HK-2 (cell line): ENCODE data around the gene EI24.

Experiments
- DNase-seq: peaks from one replicate; pipeline ENCODE4 v3.0.0-alpha.2; 2018; ENCODE audit not compliant: unreplicated experiment

EI24 gene

DNA sequence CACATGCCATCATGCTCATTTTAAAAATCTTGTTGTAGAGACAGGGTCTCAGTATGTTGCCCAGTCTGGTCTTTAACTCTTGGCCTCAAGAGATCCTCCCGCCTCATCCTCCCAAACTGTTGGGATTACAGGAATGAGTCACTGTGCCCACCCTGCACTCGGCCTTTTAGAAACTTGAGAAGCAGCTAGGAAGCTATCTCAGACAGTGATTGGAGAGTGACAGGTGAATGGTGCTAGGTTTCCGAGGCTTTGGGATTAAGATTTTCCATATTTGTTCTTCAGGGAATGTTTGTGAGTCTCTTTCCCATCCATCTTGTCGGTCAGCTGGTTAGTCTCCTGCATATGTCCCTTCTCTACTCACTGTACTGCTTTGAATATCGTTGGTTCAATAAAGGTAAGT is 10.5 kb downstream of the EI24 start:
- DNase-seq = no peak

DNA sequence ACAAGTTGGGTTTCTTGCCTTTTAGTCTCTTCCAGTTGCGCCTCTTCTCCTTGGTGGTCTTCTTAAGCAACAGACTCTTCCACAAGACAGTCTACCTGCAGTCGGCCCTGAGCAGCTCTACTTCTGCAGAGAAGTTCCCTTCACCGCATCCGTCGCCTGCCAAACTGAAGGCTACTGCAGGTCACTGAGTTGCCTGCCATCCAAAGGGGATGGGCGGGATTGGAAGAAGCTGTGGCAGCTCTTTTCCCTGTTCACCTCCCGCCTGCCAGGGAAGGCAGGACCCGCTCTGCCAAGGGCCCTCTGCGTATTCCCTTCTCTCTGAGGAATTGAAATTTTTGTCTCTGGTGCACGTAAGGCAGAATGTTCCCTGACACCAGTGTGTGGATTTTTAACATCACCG is 14.2 kb downstream of the EI24 start:
- DNase-seq = no peak

DNA sequence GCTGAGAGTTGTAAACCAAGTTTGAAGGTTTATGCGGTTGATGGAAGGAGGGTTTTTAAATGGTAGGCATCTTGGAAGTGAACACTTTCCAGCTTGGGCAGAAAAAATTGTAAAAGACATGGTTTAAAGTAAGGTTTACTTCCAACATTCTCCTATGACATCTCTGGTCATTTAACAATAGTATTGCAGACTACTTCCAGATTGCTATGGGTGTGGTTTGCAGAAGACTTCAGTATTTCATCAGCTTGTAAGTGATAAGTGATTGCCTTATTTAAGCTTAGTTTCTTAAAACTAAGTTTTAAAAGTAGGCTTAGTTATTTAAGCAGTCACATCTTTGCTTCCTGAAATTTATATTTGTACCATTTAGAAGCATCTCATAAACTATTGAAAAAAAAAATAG is 16.2 kb downstream of the EI24 start:
- no peak for DNase-seq

DNA sequence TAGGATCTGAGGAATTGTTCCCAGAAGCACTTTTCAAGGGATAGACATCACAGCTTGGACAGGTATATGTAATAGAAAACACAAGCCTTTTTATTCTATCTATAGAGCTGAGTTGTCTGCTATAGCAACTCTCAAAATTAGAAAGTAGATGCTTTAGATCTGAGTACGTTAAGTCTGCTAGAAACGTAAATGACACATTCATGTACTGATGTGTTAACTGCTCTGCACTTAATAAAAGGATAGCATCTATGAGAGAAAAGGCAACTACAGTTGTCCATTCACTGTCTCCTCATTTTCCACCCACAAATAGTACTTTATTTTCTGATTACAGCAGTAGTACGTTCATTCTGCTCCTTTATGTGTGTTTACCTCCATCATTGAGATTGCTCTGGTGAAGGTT is 17.3 kb downstream of the EI24 start:
- DNase-seq = no peak

DNA sequence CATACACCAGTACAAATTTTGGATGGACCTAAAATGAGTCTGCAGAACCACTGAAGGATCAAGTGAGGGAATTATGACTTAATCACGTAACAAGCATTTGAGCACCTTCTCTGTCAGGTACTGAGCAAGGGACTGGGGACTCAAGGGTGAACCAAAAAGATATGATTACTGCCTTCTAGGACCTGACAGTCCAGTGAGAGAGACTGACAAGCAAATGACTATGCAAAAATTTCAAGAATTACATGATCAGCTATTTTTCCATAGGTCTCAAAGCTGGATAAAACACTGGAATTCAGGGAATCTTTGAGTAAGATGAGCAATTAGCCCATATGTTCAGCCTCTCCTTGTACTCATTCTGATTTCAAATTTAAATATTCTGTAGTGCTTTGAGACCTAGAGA is 18.2 kb downstream of the EI24 start:
- DNase-seq = no peak

DNA sequence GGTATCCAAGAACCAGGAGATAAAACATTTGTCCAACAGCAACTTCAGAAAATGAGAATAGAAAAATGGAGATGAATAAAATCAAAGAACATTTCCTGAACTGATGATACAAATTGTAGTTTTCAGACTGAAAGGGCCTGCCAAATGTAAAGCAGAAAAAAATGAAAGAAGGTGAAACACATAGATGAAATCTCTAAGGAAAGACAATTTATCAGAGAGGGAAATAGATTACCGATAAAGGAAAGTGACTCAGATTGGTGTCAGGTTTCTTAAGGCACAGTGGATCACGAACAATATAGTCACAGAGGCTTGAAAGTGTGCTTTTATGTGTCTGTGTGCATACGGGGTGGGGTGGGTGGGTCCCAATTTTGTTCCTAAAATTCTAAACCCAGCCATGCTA is 19.2 kb downstream of the EI24 start:
- DNase-seq = no peak

DNA sequence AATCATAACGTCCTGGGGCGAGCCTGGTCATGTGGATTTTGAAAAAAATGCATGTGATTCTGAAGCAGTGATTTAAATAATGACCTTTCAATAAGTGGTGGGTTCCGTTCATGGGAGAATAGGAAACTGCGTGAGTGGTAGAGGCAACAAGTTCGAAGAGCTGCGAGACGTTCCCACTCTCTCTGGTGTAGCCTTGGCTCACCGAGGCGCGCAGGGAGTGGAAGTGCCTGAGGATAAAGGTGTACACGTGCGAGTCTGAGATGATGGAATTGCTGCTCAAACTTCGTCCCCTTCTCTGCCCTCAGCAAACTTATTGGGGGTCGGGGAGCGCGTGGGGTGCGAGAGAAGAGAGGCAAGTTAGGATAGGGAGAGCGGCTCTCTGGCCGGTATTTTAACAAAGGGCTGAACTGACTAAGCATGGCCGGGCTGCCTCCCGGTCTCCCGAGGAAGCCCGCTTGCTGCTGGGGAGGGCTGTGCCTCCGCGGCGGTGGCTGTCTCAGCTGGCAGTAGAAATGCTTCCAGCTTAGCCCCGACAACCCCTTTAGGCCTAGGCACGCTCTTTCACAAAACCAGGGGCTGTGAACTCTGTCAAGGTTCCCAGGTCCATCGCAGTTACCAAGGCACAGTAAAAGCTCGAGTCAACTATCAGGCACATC is 22.5 kb downstream of the EI24 start:
- peak; percentile 59 for DNase-seq

DNA sequence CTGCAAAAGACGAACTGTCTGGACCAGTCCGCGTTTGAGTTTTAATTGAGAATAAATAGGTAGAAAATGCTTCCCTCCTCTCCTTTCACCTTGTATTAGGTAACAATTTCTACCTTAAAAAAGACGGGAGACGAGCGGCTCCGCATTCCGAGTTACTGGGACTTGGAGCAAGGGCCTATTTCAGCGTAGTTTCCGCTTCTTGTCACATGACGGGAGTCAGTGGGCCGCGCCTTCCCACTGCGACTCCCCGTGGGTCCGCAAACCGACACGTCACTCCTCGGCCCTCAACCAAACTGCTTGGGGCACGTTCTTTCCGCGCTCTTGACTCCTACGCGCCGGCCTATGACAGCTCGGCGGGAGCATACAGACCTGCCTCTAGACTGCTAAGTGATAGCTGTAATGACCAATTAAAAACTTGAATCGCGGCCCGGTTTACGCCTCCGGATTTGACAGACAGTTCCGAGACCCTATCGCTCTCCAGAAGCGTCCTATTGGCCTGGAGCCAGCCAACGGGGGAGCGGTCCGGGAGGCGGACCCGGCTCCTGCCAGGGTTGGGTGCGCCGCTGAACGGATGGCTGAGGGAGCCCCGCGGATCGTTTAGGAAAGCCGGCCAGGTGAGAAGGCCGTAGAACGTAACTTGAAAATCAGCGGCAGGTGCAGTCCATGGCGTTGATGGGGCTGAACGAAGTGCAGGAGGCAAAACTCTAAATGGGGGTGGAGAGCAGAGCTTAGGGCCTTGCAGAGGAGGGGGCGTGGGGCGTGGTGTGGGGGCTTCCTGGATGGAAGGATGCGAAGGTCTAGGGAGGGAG is 23.2 kb downstream of the EI24 start, which contains the start of gene STT3A:
Gene STT3A, plus strand, starts transcription at position 548 of the 809 bp plus-strand sequence. CDS start 3,064 bp downstream, outside the sequence.
- peak; percentile 96 for DNase-seq

DNA sequence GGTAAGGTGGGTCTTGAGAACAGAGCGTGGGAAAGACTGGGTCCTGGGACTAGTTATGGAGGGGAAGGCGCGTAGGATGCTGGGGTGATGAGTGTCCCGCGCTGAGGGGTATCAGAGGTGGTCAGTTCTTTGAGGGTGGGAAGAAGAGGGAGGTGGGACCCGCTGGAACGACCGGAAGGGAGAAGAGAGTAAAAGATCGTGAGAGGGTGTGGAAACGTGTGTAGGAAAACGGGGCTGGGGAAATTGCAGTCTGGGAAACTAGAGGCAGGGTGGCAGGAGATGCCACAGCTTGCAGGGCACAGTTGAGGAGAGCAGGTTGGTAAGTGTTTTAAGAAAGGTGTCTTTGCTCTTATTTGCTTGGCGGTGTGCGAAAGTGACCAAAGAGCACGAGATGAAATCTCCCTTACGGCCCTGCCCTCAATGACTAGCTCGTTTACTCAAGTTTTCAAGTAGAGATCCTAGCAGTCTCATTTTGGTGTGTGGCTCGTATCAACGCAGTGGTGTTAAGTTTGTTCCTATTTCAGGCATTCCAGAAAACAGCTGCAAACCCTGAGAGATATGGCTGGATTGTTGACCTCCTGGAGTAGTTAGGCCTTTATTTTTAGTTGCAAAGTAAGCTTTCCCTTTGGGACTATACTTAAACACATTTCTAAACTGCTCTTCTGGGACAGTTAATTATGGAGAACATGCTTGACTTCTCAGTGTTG is 24.0 kb downstream of the EI24 start:
- peak; percentile 45 for DNase-seq

DNA sequence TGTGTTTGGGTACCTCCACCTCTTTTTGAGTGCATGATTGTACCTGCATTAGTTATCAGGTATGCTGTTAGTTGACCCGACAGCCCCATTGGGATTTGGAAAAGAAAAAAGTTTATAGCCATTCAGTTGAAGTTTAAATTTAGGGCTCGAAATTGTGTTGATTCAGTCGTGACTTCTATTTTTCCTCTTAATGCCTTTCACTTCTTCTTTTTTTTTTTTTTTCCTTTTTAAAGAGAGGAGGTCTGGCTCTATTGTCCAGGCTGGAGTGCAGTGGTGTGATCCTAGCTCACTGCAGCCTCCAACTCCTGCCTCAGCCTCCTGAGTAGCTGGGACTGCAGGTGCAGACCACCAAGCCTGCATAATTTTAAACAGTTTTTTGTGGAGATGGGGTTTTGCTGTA is 25.7 kb downstream of the EI24 start:
- no peak for DNase-seq

DNA sequence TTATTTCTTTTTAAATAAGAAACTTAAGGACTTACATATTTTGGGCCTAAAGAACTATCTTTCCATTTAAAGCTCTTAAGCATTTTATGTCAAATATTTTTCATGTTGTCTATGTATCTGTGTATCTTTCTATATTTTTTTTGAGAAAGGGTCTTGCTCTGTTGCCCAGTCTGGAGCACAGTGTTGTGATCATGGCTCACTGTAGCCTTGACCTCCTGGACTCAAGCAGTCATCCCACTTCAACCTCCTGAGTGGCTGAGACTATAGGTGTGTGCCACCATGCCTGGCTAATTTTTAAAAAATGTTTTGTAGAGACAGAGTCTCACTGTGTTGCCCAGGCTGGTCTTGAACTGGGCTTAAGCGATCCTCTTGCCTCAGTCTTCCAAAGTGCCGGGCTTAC is 31.4 kb downstream of the EI24 start:
- DNase-seq = no peak

DNA sequence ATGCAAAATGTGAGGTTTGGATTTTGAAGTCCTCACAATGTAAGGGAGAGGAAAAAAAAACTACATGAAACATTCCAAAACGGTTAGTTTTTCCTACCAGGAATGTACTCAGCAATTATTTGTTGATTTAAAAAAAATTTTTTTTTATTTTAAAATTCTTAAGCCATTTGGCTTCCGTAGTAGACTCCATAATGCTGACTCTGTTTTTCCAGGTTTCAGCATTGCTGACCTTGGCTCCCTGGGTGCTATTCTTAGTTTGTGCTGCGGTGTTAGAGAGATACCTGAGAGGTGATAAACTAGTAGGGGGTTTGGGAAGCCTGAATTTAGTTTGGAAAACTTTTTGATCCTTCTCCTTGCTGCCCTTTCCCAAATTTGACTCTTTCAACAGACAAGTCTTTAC is 33.9 kb downstream of the EI24 start:
- no peak for DNase-seq

DNA sequence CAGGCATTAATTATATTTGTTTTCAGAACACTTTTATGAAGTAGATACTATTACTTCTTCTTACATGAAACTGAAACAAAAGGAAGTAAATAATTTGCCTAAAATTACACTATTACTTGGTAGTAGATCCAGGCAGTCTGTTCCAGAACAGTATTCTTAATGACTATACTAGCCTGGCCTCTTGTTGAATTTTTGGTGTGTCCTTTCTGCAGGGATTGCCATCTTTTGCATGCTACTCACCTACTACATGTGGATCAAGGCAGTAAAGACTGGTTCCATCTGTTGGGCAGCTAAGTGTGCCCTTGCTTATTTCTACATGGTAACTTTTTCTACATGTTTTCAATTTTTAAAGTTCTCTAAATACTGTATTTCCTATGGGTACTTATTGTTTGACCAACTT is 36.1 kb downstream of the EI24 start:
- no peak for DNase-seq

DNA sequence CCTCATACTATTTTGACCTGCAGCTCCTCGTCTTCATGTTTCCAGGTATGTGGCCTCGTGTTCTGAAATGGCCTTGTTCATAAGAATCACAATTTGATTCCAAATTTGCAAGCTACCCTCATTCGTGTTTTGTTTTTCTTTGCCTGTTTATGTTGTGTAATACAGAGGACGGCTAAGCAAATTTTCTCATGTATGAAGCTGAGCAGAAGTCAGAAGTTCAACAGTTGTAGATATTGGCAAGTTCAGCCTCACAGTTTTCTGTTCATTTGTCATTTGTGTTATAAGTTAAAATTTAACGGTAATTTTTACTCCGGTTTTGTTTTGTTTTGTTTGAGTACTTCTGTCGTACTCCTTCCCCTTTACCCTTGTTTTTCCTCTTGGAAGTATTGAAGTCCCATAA is 40.3 kb downstream of the EI24 start:
- DNase-seq = no peak

DNA sequence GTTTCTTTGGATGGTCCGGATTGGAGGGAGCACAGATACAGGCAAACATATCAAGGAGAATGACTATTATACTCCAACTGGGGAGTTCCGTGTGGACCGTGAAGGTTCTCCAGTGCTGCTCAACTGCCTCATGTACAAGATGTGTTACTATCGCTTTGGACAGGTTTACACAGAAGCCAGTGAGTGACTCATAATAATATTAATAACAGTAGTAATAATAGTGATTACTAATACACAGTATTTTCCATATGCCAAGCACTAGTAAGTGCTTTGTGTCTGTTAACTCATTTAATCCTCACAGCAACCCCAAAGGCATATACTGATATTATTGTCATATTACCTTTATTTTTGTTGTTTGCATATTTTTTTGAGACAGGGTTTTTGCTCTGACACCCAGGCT is 49.1 kb downstream of the EI24 start:
- DNase-seq = no peak

DNA sequence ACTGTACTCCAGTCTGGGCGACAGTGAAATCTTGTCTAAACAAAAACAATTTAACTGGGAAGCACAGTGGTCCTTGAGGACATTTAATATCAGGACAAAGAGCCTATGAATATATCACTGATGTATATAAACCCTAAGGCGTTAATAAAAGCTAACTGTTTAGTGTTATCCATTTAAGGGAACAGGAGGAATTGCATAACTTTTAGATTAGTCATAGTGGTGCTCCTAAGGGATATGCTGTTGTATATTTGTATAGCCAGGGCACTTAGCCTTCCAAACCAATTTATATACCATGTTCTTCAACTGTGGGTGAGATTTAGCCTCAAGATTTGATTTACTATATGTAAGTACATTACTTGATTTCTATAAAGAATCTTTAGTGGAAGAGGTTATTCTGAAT is 52.7 kb downstream of the EI24 start:
- no peak for DNase-seq

DNA sequence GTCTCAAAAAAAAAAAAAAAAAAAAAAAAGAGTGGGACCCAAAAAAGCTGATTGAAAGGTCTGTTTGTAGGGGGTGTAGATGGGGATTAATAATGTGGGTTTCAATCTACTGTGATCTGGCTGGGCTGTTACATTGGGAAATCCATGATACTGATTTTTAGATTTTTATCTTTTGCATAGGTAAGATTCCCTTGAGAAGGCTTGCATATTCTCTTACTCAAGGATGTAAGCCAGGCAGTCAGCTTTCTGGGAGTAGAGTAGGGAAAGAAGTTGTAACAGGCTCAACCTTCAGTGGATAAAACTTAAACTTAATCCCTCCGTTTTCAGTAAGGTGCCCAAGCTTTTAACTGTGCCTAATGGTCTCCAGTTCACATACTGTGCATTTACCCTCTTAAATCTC is 53.8 kb downstream of the EI24 start:
- DNase-seq = no peak

DNA sequence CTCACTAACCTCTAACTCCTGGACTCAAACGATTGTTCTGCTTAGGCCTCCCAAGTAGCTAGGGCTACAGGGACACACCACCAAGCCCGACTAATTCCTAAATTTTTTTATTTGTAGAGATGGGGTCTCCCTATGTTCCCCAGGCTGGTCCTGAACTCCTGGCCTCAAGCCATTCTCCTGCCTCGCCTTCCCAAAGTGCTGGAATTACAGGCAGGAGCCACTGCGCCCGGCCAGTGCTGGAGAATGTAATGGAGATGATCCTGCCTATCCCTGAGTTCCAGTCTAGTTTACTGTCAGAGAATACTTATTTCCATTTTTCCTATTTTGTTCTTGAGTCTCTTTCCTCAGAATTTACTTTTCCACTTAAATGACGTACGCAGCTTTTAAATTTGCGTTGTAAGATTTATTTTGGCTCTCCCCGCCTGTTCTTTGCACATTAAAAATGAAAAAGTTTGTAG is 55.5 kb downstream of the EI24 start, which contains the start of gene CHEK1:
Gene CHEK1, plus strand, starts transcription at position 408 of the 458 bp plus-strand sequence. CDS start 1,606 bp downstream, outside the sequence.
- DNase-seq = peak; percentile 4

DNA sequence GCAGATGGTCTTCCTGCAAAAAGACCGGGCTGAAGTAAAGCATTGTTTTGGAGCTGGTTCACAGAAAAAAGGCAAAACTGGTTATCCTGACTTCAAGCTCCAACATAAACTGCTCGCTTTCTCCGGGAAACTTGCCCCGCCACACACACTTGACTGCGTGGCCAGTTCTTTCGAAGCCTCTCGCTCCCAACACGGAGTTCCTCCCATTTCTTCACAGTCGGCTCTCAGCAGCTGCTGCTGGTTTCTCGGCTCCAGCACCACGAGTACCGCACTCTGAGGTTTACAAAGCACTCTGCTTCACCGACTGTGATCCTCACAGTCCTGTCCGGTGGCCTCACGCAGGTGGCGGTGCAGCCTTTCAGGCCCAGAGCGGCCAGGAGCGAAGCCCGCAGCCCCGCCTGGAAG is 56.0 kb downstream of the EI24 start:
- no peak for DNase-seq

DNA sequence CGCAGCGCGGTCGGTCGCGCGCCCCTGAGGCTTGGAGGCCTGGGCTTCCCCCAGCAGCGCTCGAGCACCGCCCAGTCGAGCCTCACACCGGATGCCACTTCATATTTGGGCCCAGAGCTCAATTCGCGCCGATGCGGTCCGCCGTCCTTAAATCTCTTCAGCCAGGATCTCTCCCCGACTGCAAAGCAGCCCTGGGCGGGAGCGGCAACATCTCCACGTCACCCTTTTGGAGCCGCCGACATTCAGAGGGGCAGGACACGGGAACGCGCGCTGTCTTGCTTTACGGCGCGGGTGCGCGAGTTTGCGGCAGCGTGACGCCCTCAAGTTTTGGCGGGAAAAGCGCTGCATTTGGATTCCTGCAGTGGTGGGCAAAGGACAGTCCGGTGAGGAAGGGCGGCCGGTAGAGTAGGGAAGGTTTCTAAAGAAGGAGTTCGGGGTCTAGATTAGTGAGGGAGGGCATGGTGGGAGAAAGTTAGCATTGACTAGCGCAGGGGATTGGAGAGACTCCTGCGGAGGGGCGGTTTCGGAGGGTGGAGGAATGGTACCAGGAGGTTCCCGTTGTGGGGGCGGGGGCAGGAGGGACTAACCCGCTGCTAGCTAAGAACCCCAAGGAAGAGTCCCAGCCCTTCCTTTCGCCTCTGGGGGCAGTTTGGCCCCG is 56.5 kb downstream of the EI24 start:
- DNase-seq = peak; percentile 87

DNA sequence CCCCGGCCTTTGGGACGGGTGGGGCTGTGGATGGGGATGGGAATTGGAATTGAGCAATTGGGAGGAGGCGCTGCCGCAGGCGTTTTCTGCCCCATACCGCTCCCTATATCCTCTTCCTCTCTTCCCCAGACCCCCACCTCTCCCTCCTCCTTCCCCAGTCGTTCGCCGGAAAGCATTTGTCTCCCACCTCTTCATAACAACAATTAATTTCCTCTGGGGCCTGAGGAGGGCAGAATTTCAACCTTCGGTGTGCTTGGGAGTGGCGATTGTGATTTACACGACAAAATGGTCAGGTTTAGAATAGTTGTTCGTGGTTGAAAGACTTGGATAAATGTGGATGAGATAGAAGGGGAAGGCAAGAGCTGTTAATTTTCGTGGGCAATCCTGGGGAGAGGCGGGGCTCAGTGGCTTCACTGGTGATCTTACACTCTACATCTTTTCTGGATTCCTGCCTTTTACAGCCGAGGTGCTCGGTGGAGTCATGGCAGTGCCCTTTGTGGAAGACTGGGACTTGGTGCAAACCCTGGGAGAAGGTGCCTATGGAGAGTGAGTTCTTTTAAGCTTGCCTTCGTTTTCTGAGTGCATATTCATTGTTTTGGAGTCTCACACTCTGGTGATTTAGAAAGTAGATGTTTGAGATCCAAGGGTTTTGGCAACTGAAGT is 57.1 kb downstream of the EI24 start:
- peak; percentile 81 for DNase-seq
